GM19240 (cell line): ENCODE results near the gene DVL1.
A peak's percentile ranks its signal among the peaks of the same experiment; 100 is the strongest.

Source experiments
- DNase-seq: peaks from one replicate; pipeline ENCODE4 v3.0.0; 2011; ENCODE audit warnings: low spot score; ENCODE audit not compliant: insufficient read length

The DVL1 gene

GRCh38 chr1:1312450-1313314, 36.5 kb downstream of the DVL1 start:
- DNase-seq, result no peak

GRCh38 chr1:1311107-1312104, 37.8 kb downstream of the DVL1 start:
- DNase-seq, result no peak

GRCh38 chr1:1310476-1311053, 38.7 kb downstream of the DVL1 start:
- no peak for DNase-seq

- DNase-seq, result no peak
These were observed 39.2 kb downstream of the DVL1 start for GRCh38 chr1:1310109-1310385.

- no peak for DNase-seq
These were observed 39.7 kb downstream of the DVL1 start for GRCh38 chr1:1309251-1310108.

- no peak for DNase-seq
These were observed 40.4 kb downstream of the DVL1 start for GRCh38 chr1:1308756-1309250.

- DNase-seq, result peak; percentile 96
These were observed 41.1 kb downstream of the DVL1 start, which contains the start of the genes ACAP3 and PUSL1 for GRCh38 chr1:1307923-1308755. TSS of gene ACAP3 (minus strand) at chr1:1307930. CDS start at chr1:1307815, 115 bp downstream. TSS of gene PUSL1 (plus strand) at chr1:1308597. CDS start at chr1:1308644, 47 bp downstream.

GRCh38 chr1:1307261-1307922, 41.8 kb downstream of the DVL1 start:
- DNase-seq, result no peak

- DNase-seq, result no peak
These were observed 42.5 kb downstream of the DVL1 start for GRCh38 chr1:1306661-1307260.

- DNase-seq, result no peak
These were observed 43.1 kb downstream of the DVL1 start for GRCh38 chr1:1306070-1306660.

GRCh38 chr1:1305300-1306069, 43.7 kb downstream of the DVL1 start:
- DNase-seq, result no peak

- DNase-seq, result no peak
These were observed 44.6 kb downstream of the DVL1 start for GRCh38 chr1:1304331-1305299.

- DNase-seq, result no peak
These were observed 45.5 kb downstream of the DVL1 start for GRCh38 chr1:1303736-1304135.

- no peak for DNase-seq
These were observed 46.2 kb downstream of the DVL1 start for GRCh38 chr1:1302951-1303509.

- no peak for DNase-seq
These were observed 47.2 kb downstream of the DVL1 start for GRCh38 chr1:1302006-1302430.

GRCh38 chr1:1300352-1300739, 48.9 kb downstream of the DVL1 start:
- DNase-seq, result no peak
